ENCODE measurements around the gene LCK. TPM values are rescaled to one million over a fixed set of nuclear protein-coding genes. Genes with fewer than 3 reads are reported as not detected.

LCK gene
- polyA plus RNA-seq, 1 of the 3 experiments (the other 2 are of a cell fraction) = not detected

GRCh38 chr1:32303358-32303757 lies 52.3 kb downstream of the LCK start (continued):
- no peak for TF ChIP-seq SIN3A (IDR thresholded peaks at IDR 0.05; ENCODE audit: borderline replicate concordance, low read depth, low read length)

GRCh38 chr1:32303997-32304622 lies 53.0 kb downstream of the LCK start:
- Histone ChIP-seq H3K9ac (no peak overlapping the region), H3K4me1 (ENCODE audit: control insufficient read depth in 1 of 2, insufficient read depth in 2 of 2, low read depth in 1 of 2, low read length in 1 of 2) (peaks cover 0 to 3% of the 10 kb centered on the region in 2 experiments; a peak in 1 of 4 replicates), H3K9me2 (no peaks in the 10 kb centered on the region), H3K36me3 (replicated peaks in 1 of 2; ENCODE audit: control insufficient read depth in 1 of 2, insufficient read depth in 2 of 2, low read length in 1 of 2) (peaks cover 11 to 49% of the 10 kb centered on the region in 2 experiments), H3K4me2 (no peak overlapping the region), H3K9me3 (peaks cover 6% of the 10 kb centered on the region; the same call in 1 of the 2 replicates), H4K20me1 (ENCODE audit: insufficient read depth) (peaks cover 5% of the 10 kb centered on the region; the same call in 1 of the 2 replicates), H3K27ac (ENCODE audit: low read depth in 2 of 2, low read length in 1 of 2) (no peak overlapping the region), H3K27me3 (ENCODE audit: insufficient read depth) (no peaks in the 10 kb centered on the region), H3F3A (replicated peaks; ENCODE audit: insufficient read depth) (no peaks in the 10 kb centered on the region), H3K79me2 (ENCODE audit: insufficient read depth) (peaks cover 82% of the 10 kb centered on the region), H2AFZ (ENCODE audit: low read depth) (no peak overlapping the region), H3K4me3 (ENCODE audit: low read depth in 2 of 2, low read length in 1 of 2) (no peak overlapping the region)
- CTCF ChIA-PET = interaction anchor here (0.7 to 1.5 kb wide), 3 partner anchors 12 to 89 kb away, joined by 3 read pairs; no protein-coding TSS in a partner anchor
- DNase-seq = no peak
- TF ChIP-seq NFIC (IDR thresholded peaks at IDR 0.05; ENCODE audit: borderline replicate concordance) (no peak), GATA2 (CRISPR knock-in tag; IDR thresholded peaks at IDR 0.05) (no peak), FOXM1 (IDR thresholded peaks at IDR 0.05; ENCODE audit: low read depth) (no peak), MAX (IDR thresholded peaks at IDR 0.05; ENCODE audit: low read depth) (no peak), YY1 (IDR thresholded peaks at IDR 0.05; ENCODE audit: low read depth) (no peak), EZH2phosphoT487 (IDR thresholded peaks at IDR 0.05; ENCODE audit: borderline replicate concordance, low read depth) (no peak), CHD2 (IDR thresholded peaks at IDR 0.05; ENCODE audit: low read length, partially characterized antibody) (no peak), IRF3 (IDR thresholded peaks at IDR 0.05; ENCODE audit: low read depth, low read length) (no peak), GABPA (IDR thresholded peaks at IDR 0.05; ENCODE audit: low read depth) (no peak)
- 92% methylated on average over 3 of the region's 3 CpGs for WGBS (ENCODE audit: low lambda C conversion rate)
- POLR2A ChIA-PET = no interaction called here

GRCh38 chr1:32305310-32305709 lies 54.2 kb downstream of the LCK start:
- peaks cover 81% of the 10 kb centered on the region for H3K79me2 ChIP-seq (ENCODE audit: insufficient read depth)
- no peak overlapping the region for H2AFZ ChIP-seq (ENCODE audit: low read depth)
- TF ChIP-seq ZBTB33 (IDR thresholded peaks at IDR 0.05; ENCODE audit: borderline replicate concordance, low read depth) (no peak), JUND (IDR thresholded peaks at IDR 0.05) (no peak)
- no peak overlapping the region for H3K4me3 ChIP-seq (ENCODE audit: low read depth in 2 of 2, low read length in 1 of 2)
- POLR2A ChIA-PET = no interaction called here
- WGBS (ENCODE audit: low lambda C conversion rate) = 100% methylated on average over 2 of the region's 2 CpGs
- H3K27ac ChIP-seq (ENCODE audit: low read depth in 2 of 2, low read length in 1 of 2) = no peak overlapping the region
- peaks cover 0 to 3% of the 10 kb centered on the region in 2 experiments; a peak in 1 of 4 replicates for H3K4me1 ChIP-seq (ENCODE audit: control insufficient read depth in 1 of 2, insufficient read depth in 2 of 2, low read depth in 1 of 2, low read length in 1 of 2)
- H3K36me3 ChIP-seq (replicated peaks in 1 of 2; ENCODE audit: control insufficient read depth in 1 of 2, insufficient read depth in 2 of 2, low read length in 1 of 2) = peaks cover 11 to 48% of the 10 kb centered on the region in 2 experiments
- H3K9me3 ChIP-seq = peaks cover 6% of the 10 kb centered on the region; the same call in 1 of the 2 replicates
- no peak overlapping the region for H3K9ac ChIP-seq
- no peaks in the 10 kb centered on the region for H3K27me3 ChIP-seq (ENCODE audit: insufficient read depth)
- H4K20me1 ChIP-seq (ENCODE audit: insufficient read depth) = peaks cover 11% of the 10 kb centered on the region; the same call in 1 of the 2 replicates
- DNase-seq = no peak
- no peaks in the 10 kb centered on the region for H3F3A ChIP-seq (replicated peaks; ENCODE audit: insufficient read depth)
- no peak overlapping the region for H3K4me2 ChIP-seq
- no peaks in the 10 kb centered on the region for H3K9me2 ChIP-seq
- CTCF ChIA-PET = interaction anchor here (1.3 kb wide), 1 partner anchor 11 kb away, joined by 3 read pairs; no protein-coding TSS in a partner anchor

All from SK-N-SH (cell line).